Left ventricle myocardium inferior (tissue), 1 donor: ENCODE measurements around the gene YPEL2. TPM values are rescaled to one million over a fixed set of nuclear protein-coding genes. Genes with fewer than 3 reads are reported as not detected.

Experiments
- DNase-seq: peaks from one replicate; pipeline ENCODE4 v3.0.0-alpha.2; 2020
- H3K27ac ChIP-seq: fragments of 200-600 bp; replicated peaks from 2 replicates; pipeline ENCODE4 v1.8.0; 2021
- H3K27me3 ChIP-seq: fragments of 200-600 bp; 2 replicates; pipeline ENCODE4 v1.8.0; 2021; ENCODE audit warnings: low read depth
- H3K36me3 ChIP-seq: fragments of 200-600 bp; 2 replicates; pipeline ENCODE4 v1.8.0; 2021
- H3K4me1 ChIP-seq: fragments of 200-600 bp; 2 replicates; pipeline ENCODE4 v1.8.0; 2021
- H3K4me3 ChIP-seq: fragments of 200-600 bp; 2 replicates; pipeline ENCODE4 v1.8.0; 2021; ENCODE audit warnings: mild to moderate bottlenecking, moderate library complexity
- H3K9me3 ChIP-seq: fragments of 200-600 bp; replicated peaks from 2 replicates; pipeline ENCODE4 v1.8.0; 2021
- CTCF ChIP-seq: fragments of 200-600 bp; IDR thresholded peaks from 2 replicates; pipeline ENCODE4 v1.8.0; 2021; ENCODE audit warnings: antibody characterized with exemption, mild to moderate bottlenecking, borderline replicate concordance
- intact Hi-C: fragments of 100-400 bp; cut with micrococcal nuclease; formaldehyde crosslinking; loops from one replicate; pipeline ENCODE4 v1.11.0; 2022
- total RNA-seq: library from RNA; stranded (reverse); fragmentation: NEBNext Ultra II Directional; extraction: Animal tissue kit (Norgen Biotek cat#: 25700); gene quantifications from one replicate; pipeline ENCODE4 v1.2.1, GENCODE V29; 2021
- donor health status: DM: no; HTN: yes; CAD: no; lungs with severe emphysema.

YPEL2 gene
- total RNA-seq, 1 donor from 2014 or later = 36.3 TPM

DNA sequence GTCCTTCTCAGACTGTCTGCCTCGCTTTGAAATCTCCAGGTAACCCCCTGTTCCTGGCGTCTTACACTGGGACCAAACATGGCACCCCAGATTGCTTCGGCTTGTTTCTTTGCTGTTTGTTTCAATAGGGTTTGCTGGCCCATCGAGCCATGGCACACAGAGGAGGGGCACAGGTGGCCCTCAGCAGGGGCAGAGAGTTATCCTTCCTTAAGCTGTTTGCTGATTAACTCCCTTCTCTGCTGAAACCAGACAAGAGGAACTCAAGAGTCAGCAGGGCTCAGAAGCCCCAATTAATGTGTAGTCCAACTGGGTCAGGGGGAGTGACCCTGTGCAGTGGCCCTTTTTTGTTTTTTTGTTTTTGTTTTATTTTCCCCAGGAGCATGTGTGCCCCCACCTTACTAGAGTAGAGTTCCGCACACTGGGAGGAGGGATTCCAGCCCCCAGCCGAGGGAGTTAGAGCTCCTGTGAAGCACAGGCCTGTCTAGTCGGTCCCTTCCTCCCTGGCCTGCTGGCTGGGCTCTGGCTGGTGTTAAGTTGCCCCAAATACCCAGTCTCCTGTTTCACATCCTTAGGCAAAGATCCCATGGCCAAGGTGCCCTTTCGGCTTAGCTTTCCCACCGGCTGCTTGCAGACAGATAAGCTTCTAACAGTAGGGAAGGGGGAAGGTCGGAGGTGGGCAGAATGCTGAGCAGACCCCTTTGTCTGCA lies 39.3 kb downstream of the YPEL2 start:
- no peak for TF ChIP-seq CTCF
- DNase-seq = no peak
- H3K36me3 ChIP-seq = no peaks in the 10 kb centered on the region
- intact Hi-C loops = no loop called here
- peak overlapping the region; percentile 97 for H3K27ac ChIP-seq
- H3K9me3 ChIP-seq = no peaks in the 10 kb centered on the region
- peaks cover 100% of the 10 kb centered on the region for H3K4me1 ChIP-seq
- H3K4me3 ChIP-seq = peak overlapping the region; percentile 43
- H3K27me3 ChIP-seq = no peaks in the 10 kb centered on the region

- Histone ChIP-seq H3K27me3 (no peaks in the 10 kb centered on the region), H3K27ac (peak overlapping the region; percentile 97), H3K4me3 (peak overlapping the region; percentile 43), H3K4me1 (peaks cover 100% of the 10 kb centered on the region), H3K36me3 (no peaks in the 10 kb centered on the region), H3K9me3 (no peaks in the 10 kb centered on the region)
- peak; percentile 53 for DNase-seq
- intact Hi-C loops = no loop called here
- TF ChIP-seq CTCF = no peak
These were observed 40.1 kb downstream of the YPEL2 start for GRCh38 chr17:59371416-59372100.

DNA sequence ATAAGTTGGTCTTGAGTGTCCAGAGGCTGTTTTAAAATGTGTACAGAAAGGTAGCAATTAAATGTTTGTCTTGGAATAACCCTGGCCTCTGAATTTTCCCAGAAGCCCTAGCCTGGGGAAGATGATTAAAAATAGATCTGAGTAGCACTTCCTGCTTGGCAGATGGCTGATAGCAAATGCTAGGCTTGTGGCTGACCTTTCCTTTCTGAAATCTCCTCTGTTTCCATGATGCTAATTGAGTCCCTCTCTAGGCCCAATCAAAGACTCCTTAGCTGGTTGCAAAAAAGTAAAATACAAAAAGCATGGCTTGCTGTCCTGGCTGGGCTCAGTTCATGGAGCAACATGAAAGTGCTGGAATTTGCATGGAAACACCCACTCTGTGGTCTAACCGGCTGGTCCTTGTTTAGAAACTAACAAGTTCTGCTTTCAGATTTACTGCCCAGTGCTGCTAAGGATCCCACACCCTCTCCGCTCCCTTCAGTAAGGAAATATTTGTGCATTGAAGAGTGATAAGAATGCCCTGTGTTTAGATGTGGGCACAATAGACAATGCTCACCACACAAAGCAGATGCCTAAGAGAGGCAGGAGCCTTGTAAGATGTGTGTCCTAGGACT lies 40.8 kb downstream of the YPEL2 start:
- Histone ChIP-seq H3K27ac (peak overlapping the region; percentile 97), H3K36me3 (no peaks in the 10 kb centered on the region), H3K4me1 (peaks cover 100% of the 10 kb centered on the region), H3K27me3 (no peaks in the 10 kb centered on the region), H3K4me3 (peak overlapping the region; percentile 43), H3K9me3 (no peaks in the 10 kb centered on the region)
- no peak for TF ChIP-seq CTCF
- DNase-seq = no peak
- intact Hi-C loops = no loop called here

DNA sequence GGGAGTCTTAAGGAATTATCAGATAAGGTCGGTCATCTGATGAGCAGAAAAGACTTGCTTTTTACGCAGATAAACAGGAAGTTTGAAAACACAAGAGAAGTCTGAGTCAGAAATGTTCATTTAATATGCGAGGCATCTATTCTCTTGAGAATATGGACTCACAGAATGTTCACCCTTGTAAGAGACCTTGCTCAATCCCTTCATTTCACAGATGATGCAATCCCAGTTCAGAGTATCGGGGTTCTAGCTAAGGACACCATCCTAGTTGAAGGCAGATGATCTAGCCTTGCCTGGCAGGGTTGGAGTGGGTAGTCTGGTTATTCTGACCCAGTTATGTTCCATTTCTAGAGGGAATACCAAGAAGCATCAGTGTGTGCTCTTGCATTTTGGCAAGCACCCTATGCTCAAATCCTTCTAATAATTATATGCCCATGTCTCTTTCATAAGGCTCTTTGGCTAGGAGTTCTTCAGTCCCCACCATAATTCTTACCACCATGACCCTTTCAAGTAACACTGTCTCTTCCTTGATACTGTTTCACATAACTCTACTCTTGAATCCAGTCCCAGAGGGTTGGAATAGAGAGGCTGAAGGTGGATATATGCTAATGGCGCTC lies 42.5 kb downstream of the YPEL2 start:
- no peaks in the 10 kb centered on the region for H3K27me3 ChIP-seq
- peak overlapping the region; percentile 97 for H3K27ac ChIP-seq
- H3K4me3 ChIP-seq = no peak overlapping the region
- no peaks in the 10 kb centered on the region for H3K36me3 ChIP-seq
- DNase-seq = no peak
- H3K9me3 ChIP-seq = no peaks in the 10 kb centered on the region
- intact Hi-C loops = no loop called here
- no peak for TF ChIP-seq CTCF
- H3K4me1 ChIP-seq = peaks cover 100% of the 10 kb centered on the region

DNA sequence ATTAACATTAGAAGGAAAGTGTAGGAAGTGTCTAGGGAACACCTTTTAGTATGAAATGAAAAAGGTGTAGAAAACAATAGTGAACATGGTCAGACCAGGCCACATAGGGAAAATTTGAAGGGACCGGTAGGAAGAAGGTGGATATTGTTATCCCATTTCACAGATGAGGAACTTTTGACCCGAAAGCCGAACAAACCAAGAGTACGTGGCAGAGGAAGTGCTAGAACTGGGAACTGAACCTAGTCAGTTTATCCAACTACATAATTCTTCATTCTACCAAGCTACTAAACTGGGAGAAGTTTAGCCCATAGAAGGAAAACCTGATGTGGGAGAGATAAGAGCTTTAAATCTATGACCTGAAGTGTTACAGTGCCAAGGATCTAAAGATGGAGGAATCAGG lies 43.2 kb downstream of the YPEL2 start:
- Histone ChIP-seq H3K4me3 (no peak overlapping the region), H3K27me3 (no peaks in the 10 kb centered on the region), H3K36me3 (no peaks in the 10 kb centered on the region), H3K27ac (peak overlapping the region; percentile 97), H3K9me3 (no peaks in the 10 kb centered on the region), H3K4me1 (peaks cover 100% of the 10 kb centered on the region)
- no peak for DNase-seq
- TF ChIP-seq CTCF = no peak
- intact Hi-C loops = no loop called here
